AML-193 (cell line): ENCODE results near the gene WASHC3.
"Not testable (repeated sequence)": the region's sequence is repeated elsewhere in the genome, so short reads cannot be mapped to it uniquely, and the experiment has no call there.

Source experiments
- DNase-seq, 2 experiments: peaks; one replicate each; lab custom pipeline; 2025; lab: John Stamatoyannopoulos, UW

The WASHC3 gene, protein sequence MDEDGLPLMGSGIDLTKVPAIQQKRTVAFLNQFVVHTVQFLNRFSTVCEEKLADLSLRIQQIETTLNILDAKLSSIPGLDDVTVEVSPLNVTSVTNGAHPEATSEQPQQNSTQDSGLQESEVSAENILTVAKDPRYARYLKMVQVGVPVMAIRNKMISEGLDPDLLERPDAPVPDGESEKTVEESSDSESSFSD

DNA sequence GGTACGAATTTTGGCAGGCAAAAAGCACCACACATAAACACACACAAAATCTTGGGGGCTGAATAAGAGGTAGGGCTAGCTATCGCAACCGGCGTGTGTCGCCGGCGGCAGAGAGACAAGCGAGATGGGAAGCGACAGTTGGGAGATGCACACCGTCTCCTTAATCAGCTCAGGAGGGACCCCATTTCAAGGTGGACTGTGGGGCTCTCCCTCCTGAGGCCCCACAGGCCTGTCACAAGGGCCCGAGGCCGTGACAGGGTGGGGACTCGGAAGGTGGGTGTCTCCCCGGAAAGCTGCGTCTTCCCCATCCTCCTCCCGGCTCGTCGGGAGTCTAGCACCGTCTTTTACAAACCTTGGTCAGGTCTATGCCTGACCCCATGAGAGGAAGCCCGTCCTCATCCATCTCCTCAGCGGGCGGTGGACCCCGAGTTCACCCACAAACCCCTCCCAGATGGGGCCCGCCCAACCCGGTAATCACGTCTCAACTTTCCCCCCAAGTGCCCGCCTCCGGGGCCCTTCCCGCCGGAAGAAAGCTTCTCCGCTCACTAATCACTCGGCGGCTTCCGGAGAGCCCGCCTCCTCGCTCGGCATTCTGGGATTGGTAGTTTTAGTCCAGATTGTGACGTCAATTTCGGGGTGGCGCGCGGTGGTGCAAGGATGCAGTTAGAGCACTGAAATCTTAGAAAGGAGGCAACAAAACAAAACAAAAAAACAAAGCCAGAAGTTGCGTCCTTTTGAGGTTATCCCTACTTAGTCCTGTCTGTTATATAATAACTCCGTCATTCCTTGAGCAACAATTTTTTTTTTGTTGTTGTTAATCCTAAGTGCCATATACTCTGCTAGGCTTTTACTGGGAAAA, at the start of gene WASHC3:
Gene WASHC3 (minus strand): TSS at position 432 of the 859 bp plus-strand sequence. CDS start 29 bp downstream, at position 403.
- peak; percentile 87 to 91 for DNase-seq

DNA sequence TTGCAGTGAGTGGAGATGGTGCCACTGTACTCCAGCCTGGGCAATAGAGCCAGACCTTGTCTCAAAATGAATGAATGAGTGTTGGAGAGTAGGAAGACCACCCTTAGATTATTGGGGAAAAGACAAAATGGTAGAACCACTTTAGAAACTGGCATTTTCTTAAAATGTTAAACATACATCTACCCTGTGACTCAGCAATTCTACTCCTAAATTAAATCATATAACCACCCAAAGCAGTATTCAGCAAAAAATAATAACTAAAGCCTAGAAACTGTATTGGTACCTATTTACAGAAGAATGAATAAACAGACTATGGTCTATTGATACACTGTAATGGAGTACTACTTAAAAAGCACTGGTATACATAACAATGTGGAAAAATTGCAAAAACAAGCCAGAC, 49.0 kb upstream of the WASHC3 start:
- DNase-seq, result no peak

GRCh38 chr12:102107970-102108369, 46.2 kb upstream of the WASHC3 start:
- DNase-seq, result no peak

DNA sequence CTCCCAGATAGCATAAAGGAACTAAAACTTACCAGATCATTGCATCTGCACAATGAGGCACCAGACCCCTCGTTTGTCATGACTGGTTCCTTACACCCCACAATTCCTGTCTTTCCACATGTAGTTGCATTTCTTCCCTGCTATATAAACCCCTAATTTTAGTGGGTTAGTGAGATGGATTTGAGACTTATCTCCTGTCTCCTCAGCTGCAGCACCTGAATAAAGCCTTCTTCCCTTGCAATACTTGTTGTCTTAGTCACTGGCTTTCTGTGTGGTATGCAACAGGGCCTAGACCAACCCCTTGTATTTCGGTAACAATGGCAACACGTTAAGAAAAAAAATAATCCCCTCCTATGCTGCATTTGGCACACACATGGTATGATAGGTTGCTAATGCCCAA, 45.1 kb upstream of the WASHC3 start:
- no peak for DNase-seq

DNA sequence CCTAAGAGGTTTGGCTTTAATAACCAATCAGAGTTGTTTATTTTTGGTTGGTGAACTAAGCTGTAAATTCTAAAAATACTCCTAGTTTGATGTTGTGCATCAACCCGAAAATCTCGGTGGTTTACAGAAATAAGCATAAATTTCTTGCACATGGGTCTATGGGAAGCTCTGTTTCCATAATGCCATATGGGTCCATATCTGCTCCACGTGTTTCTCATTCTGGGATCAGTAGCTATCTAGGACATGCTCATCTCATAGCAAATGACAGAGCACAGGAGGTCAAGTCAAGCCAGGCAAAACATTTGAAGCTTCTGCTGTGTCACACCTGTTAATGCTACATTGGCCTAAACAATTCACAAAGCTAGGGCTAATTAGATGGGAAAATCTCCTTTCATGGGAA, 35.1 kb upstream of the WASHC3 start:
- no peak for DNase-seq

DNA sequence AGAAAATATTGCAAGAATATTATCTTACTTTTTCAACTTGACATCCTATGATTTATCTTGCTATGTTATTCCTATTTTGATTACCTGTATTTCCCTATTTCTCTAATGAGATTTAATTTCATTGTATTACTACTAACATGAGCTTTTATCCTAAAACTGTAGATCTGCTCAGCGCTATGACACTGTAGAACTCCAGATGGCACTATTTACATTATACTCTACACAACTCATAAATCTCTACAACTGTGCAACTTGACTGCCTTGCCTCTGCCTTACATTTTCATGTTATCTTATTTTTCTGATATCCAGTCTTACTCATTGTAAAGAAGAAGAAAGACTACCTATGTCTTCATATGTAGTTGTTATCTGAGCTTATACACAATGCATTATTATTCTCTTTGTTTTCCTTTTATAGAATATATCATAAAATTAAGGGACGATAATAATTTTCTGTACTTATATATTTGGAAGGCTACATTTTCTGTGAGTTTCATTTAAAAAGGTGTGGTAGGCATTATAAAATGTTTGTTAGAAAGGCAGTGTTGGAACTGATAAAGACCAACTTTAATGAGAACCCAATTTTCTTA, 34.0 kb upstream of the WASHC3 start:
- DNase-seq, result peak; percentile 44

DNA sequence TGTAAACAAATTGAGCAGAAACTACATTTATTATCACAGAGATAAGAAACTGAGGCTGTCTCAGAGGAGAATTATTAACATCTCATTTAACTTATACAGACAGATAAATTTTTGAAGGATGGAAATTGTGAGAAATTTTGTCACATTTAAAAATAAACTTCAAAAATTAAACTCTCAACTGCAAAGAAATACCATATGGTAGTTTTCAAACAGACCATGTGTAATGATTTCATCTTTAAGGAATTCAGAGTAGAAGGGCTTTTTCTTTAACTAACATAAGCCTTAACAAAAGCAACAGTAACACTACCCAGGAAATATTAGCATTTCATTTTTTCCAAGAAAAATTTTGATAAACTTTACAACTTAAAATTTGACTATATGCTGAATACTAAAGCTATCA, 31.5 kb upstream of the WASHC3 start:
- no peak for DNase-seq

DNA sequence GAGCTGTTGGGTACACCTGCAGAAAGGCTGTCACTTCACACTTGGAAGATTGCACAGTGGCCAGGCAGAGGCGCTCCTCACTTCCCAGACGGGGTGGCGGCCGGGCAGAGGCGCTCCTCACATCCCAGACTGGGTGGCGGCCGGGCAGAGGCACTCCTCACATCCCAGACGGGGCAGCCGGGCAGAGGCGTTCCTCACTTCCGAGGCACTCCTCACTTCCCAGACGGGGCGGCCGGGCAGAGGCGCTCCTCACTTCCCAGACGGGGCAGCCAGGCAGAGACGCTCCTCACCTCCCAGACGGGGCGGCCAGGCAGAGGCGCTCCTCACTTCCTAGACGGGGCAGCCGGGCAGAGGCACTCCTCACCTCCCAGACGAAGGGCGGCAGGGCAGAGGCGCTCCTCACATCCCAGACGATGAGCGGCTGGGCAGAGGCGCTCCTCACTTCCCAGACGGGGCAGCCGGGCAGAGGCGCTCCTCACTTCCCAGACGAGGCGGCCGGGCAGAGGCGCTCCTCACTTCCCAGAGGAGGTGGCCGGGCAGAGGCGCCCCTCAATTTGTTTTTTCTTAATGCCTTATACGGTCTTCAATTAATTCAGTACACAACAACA, 27.5 kb upstream of the WASHC3 start:
- DNase-seq, result not testable (repeated sequence)

- no peak for DNase-seq
These were observed 19.1 kb upstream of the WASHC3 start for GRCh38 chr12:102080842-102081241.

- DNase-seq, result not testable (repeated sequence)
These were observed 10.3 kb upstream of the WASHC3 start for GRCh38 chr12:102072092-102072491.

DNA sequence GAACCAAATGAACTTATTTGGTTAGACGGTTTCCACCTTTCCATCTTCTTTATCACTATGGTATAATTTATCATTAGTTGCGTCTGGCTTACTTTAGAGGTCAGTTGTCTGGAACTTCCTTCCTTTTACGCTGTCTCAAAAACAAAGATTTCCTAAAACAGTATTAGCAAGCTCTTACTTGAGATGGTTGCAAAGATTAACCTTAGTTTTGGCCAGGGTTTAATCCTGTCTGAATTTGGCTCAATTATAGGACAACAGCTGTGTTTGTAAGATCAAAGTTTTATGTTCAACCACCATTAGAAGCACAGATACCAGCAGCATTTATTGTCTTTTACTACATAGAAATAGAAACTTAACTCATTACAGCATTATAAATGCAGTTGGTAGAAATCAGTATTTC, 7.9 kb upstream of the WASHC3 start:
- no peak for DNase-seq

DNA sequence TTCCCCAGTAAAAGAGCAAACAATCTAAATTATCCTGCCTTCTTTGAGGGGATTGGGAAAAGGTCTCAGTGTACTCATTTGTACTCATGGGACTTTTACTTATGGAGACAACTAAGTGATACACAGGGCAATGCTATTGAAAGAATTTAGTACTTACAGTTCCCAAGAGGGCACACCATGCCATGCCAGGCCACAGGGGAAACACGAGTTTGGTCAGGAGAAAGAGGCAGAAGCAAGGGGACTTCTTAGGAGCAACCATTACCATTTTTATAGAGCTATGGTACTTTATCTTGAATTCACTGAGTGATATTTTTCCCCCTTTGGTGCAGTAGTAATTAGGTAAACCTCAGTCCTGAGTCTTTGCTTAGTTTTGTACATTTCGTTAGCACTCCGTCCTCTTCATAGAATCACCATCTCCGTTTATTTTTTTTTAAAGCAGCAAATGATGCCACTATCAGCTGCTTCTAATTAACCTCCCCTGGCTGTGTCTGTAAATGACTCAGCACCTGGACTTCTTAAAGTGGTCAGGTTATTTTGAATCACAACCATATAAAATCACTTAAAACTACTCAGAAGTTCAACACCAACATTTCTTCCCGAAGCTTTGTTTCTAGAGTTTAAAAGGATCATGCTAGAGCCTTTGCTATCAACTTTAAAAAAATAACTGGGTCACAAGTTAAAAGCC, 5.9 kb upstream of the WASHC3 start:
- DNase-seq, result no peak

GRCh38 chr12:102064476-102064875, 2.7 kb upstream of the WASHC3 start:
- DNase-seq, result no peak

- no peak for DNase-seq
These were observed 1.3 kb upstream of the WASHC3 start for GRCh38 chr12:102063069-102063468.

GRCh38 chr12:102062419-102062806, 622 bp upstream of the WASHC3 start:
- DNase-seq, result no peak

DNA sequence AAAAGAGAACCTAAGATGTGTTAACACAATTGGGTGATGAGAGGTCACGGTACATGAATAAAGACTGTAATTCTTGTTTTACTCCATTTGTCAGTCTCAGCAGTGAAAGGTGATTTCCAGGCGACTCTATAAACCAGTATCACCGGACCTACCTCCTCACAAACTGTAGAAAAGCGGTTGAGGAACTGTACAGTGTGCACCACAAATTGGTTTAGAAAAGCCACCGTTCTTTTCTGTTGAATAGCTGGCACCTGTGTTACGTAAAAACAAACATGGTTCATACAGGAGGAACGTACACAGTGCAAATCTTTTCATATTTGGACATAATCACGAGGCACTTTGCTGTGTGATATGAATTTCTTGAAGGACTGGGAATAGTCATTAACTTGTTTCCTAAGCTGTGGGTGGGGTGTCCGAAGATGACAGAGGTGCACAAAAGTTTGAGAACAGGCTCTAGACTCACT, 663 bp downstream of the WASHC3 start:
- peak; percentile 31 to 35 for DNase-seq

- no peak for DNase-seq
These were observed 2.4 kb downstream of the WASHC3 start for GRCh38 chr12:102059343-102059742.

GRCh38 chr12:102054345-102054744, 7.4 kb downstream of the WASHC3 start:
- no peak for DNase-seq

DNA sequence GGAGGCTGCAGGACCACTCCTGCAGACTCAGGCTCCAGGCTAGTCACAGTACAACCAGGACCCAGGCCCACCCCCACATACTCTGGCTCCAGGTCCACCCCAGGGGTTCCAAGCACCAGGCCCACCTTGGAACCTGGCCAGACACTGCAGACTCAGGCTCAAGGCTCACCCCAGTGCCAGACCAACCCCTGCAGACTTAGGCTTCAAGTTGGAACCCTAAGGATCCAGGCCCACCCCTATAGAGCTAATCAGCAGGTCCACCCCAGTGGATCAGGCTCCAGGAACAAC, 8.8 kb downstream of the WASHC3 start:
- no peak for DNase-seq

DNA sequence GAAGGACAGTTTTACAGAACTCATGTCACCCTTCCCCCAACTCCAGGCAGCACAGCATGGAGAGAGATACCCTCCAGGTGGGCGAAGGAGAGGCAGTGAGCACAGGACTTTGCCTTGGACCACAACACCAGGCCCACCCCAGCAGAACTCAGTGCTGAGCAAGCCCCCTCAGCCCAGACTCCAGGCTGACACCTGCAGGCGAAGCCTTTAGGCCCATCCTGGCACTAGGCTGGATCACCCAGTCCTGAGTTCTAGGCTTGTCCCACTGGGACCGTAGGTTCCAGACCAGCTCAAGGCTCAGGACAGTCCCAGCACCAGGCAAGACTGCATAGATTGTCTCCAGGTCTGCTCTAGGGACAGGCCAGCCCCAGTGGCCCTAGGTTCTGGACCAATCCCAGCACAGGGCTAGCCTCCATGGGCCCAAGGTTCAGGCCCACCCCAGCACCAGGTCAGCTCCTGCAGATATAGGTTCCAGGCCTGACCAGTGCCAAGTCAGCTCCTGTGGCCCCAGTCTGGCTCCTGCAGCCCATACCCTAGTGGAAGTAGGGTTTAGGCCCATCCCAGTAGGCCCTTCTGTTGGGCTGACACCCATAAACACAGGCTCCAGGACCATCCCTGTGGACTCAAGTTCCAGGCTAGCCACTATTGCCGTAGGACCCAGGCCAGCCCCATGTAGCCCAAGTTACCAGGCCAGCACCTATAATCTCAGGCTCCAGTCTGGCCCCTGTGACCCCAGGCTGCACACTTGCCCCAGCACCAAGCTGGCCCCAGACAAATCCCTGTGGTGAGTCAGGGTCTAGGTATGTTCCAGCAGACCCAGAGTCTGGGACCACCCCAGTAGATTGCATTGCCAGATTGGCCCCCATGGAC, 9.4 kb downstream of the WASHC3 start:
- DNase-seq, result no peak

GRCh38 chr12:102051431-102051965, 10.3 kb downstream of the WASHC3 start:
- no peak for DNase-seq
